Retinal pigment epithelial cell (primary cell): ENCODE data around the gene COMT.

ENCODE experiments used
- DNase-seq: peaks from one replicate; pipeline ENCODE4 v3.0.0-alpha.2; 2010; ENCODE audit warnings: low read depth
- H3K4me3 ChIP-seq: 2 replicates; pipeline ENCODE4 v1.5.1; 2011; ENCODE audit warnings: mild to moderate bottlenecking, low read length, control low read depth, moderate library complexity
- TF ChIP-seq, protein P1 (sequence below): conservative IDR thresholded peaks from 2 replicates; pipeline ENCODE4 v1.5.1; 2011; ENCODE audit warnings: low read depth, low read length, control low read depth, inconsistent platforms

COMT gene

DNA sequence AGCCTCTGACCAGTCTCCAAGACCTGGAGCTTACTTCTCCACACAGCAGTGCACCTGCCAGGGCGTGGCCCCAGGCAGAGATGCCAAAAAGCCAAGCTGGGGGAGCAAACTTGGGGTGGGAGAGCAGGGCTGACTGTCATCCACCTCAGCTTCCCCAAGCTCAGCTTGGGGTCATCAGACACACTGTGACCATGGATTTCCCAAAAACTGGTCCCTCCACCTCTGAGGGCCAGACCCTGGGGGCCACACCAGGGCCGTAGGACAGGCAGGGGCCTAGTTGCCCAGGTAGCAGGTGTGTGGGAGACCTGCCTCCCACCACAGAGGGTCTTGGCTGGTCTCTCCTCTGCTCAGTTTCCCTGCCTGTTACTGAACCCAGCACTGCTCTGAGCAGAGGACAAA lies 44.4 kb downstream of the COMT start:
- TF ChIP-seq, protein P1, sequence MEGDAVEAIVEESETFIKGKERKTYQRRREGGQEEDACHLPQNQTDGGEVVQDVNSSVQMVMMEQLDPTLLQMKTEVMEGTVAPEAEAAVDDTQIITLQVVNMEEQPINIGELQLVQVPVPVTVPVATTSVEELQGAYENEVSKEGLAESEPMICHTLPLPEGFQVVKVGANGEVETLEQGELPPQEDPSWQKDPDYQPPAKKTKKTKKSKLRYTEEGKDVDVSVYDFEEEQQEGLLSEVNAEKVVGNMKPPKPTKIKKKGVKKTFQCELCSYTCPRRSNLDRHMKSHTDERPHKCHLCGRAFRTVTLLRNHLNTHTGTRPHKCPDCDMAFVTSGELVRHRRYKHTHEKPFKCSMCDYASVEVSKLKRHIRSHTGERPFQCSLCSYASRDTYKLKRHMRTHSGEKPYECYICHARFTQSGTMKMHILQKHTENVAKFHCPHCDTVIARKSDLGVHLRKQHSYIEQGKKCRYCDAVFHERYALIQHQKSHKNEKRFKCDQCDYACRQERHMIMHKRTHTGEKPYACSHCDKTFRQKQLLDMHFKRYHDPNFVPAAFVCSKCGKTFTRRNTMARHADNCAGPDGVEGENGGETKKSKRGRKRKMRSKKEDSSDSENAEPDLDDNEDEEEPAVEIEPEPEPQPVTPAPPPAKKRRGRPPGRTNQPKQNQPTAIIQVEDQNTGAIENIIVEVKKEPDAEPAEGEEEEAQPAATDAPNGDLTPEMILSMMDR, result no peak
- peak overlapping the region; percentile 65 for H3K4me3 ChIP-seq
- DNase-seq, result no peak

DNA sequence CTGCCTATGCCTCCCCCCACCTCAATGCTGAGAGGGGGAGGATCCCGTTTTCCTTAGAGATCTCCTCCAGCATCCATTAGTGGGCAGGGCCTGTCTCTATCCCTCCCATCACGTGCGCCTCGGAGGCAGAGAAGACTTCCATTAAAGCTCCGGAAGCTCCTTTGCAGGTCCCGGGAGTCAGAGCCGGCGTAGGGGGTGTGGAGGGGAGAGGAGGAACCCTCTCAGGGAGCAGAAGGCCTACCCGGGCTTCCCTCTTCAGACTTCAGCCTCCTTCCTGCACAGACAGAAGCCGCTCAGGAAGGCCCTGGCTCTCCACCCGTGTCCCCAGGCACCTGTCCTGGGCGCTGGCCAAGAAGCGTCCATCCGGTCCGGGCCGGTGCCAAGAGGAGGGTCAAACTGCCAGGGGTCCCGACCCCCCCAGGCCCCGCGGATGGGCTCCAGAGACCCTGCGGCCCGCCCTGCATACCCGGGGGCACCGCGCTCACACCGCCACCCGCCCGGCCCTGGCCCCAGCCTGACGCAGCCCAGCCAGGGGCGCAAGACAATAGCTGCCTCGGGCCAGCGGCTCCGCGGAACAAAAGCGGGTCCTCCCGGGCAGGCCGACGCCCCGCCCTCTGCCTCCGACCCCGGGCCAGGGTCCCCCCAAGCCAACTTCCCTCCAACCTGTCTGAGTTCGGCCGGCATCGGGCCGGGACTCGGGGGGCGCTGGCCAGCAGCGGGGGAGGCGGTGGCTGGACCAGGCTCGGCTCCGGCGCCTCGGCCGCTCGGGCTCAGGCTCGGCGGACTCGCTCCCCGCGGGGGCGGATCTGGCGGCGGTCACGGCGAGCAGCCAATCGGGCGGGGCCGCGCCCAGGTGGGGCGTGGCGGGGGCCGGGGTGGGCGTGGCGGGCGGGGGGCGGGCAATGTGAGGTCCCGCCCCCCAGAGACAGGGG lies 45.1 kb downstream of the COMT start:
- TF ChIP-seq, protein P1, result no peak
- peak; percentile 21 for DNase-seq
- peak overlapping the region; percentile 65 for H3K4me3 ChIP-seq

DNA sequence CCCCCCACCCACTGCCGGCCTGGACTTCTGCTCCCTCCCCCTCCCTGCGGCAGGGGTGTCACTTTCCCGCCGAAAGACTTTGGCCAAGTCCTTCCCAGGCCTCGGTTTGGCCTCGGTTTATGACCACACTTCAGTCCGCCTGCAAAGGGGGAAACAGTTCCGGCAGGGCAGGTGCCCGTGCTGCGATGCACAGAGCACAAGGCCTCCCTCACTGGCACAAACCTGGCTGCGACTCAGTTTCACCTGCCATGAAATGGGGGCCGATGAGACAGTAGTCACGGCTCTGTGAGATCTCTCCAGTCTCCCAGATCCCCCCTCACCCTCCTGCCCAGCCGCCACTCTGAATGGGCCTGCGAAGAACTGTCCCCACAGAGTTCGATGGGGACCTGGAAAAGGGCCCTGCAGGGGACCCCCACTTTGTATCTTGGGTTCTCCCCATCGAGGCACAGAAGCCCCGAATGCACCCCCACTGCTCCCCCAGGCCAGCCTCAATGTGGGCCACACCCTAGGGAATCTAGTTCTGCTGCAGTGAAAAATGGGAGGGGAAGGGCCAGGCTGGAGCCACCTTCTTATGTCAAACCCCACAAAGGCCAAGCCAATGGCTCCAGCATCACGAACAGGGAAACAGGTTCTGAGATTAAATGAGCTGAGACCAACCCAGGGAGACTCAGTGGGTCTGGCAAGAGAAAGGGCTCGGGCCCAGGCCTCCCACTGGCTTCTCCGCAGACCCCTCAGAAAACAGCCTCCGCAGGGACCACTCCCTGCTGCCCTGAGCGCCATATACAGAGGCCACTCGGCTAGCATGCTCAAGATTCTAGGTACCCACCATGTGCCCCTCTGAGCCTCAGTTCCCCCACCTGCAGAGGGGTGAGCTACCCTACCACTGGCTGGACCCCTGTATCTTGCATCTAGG lies 46.1 kb downstream of the COMT start:
- DNase-seq, result no peak
- H3K4me3 ChIP-seq, result no peak overlapping the region
- TF ChIP-seq, protein P1, result no peak

DNA sequence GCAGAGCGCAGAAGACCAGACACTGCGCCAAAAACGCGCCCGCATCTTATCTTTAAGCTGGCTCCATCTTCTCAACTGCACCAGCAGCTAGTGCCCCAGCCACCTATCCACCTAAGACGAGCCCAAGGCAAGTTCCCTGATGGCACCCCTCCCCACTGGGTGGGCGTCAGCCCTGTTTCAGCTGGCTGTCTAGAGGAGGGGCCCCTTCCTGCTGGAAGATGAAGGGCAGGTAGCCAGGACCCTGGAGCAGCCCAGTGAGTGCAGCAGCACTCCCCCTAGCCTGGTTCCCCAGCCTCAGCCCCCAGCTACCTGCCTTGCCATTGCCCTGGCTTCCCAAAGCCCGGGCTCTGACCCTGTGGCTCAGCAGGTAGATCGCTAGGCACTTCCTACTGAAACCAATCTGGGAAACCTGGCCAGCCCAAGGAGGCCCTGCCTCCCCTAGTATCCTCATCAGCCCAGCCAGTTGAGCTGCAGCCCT lies 46.8 kb downstream of the COMT start:
- no peak overlapping the region for H3K4me3 ChIP-seq
- TF ChIP-seq, protein P1, result no peak
- DNase-seq, result no peak

DNA sequence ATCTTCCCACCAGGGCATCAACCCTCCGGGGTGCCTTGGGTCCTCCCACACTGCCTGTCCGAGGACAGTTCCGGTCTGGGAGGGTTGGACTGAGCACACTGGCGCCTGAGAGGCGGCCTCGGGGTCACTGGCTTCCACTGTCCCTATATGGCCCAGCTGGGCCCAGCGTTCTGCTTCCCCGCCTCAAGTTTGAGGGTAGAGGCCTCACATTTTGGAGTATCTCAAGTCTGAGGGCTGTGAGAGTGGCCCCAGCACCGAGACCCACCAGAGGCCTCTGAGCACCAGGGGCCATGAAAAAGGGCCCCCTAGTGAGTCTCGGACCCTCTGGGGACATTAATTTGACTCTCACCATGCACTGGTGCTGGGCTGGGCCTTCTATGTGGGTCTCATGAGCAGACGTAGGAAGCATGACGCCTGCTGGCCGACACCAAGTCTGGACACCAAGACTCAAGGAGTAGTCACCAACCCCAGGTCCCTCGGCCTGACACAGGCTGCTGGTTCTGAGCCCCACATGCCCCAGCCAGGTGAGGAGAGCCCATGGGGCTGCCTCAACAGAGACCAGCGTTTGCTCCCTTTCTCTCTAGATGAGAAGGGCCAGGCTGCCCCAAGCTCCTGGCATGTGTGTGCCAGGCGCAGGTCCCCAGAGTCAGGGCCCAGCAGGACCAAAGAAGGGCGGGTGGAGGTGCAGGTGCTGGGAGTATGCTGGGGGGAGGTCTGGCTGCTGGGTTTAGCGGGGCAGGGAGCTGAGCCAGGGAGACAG lies 47.6 kb downstream of the COMT start:
- DNase-seq, result no peak
- TF ChIP-seq, protein P1, result no peak
- H3K4me3 ChIP-seq, result no peak overlapping the region

DNA sequence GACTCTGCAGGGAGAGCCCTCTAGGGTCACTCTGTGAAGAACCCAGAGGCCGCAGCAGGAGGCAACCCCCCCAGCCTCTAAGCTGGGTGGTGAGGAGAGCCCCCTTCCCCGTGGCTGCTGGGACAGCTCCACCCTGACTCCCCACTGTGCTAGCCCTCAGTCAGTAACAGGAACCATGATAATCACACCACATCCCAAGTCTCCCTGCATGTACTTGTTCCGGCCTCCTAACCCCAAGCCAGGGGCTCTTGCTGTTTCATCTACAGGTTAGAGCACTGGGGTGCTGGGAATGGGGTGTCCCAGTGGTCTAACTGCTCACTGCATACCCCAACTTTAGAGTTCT lies 48.1 kb downstream of the COMT start:
- H3K4me3 ChIP-seq, result no peak overlapping the region
- DNase-seq, result no peak
- TF ChIP-seq, protein P1, result no peak
